ENCODE data around the gene IDH3B.

IDH3B gene

DNA sequence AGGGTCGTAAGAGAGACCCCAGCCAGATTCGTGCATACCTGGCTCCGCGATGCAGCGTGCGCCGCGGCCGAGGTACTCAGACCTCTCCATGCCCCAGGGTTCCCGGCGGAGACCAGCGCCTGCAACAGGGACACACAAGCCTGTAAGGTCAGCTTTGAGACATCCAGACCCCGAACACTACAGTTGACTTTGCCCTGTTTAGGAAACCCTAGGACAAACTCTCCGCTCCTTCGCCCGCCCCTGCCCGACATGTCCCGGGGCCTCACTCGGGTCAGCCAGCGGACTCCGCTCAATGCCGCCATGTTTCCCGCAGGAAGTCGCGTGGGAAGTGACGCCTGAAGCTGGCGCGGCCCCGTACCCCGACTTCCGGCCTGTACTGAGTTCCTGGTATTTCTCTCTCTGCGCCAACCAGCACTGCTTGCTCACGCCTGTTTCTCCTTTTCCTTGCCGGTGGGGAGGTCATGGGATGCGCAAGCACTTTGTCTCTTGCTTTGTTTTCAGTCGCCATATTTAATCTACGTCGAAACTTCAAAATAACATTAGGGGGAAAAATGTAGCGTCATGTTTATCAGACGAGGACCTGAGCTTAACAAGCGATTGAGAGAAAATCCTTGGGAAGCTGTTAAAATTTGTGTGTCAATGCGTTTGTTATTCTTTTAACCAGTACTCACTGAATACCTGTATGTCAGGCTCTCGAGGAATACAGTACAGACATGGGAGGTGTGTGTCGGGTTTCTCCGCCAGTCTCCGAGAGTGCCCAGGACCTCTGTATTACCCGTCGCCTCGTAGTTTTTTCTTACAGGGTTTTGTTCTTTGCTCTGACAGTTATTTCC lies at the start of gene IDH3B:
Gene IDH3B, minus strand, starts transcription at position 330 of the 833 bp plus-strand sequence. Its CDS starts 28 bp downstream, at position 302.
- DNase-seq (ENCODE audit: extremely low read depth, low read depth) = peak; percentile 76
- TF ChIP-seq, protein P1, sequence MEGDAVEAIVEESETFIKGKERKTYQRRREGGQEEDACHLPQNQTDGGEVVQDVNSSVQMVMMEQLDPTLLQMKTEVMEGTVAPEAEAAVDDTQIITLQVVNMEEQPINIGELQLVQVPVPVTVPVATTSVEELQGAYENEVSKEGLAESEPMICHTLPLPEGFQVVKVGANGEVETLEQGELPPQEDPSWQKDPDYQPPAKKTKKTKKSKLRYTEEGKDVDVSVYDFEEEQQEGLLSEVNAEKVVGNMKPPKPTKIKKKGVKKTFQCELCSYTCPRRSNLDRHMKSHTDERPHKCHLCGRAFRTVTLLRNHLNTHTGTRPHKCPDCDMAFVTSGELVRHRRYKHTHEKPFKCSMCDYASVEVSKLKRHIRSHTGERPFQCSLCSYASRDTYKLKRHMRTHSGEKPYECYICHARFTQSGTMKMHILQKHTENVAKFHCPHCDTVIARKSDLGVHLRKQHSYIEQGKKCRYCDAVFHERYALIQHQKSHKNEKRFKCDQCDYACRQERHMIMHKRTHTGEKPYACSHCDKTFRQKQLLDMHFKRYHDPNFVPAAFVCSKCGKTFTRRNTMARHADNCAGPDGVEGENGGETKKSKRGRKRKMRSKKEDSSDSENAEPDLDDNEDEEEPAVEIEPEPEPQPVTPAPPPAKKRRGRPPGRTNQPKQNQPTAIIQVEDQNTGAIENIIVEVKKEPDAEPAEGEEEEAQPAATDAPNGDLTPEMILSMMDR (IDR thresholded peaks at IDR 0.05; ENCODE audit: low read depth, low read length) = no peak

DNA sequence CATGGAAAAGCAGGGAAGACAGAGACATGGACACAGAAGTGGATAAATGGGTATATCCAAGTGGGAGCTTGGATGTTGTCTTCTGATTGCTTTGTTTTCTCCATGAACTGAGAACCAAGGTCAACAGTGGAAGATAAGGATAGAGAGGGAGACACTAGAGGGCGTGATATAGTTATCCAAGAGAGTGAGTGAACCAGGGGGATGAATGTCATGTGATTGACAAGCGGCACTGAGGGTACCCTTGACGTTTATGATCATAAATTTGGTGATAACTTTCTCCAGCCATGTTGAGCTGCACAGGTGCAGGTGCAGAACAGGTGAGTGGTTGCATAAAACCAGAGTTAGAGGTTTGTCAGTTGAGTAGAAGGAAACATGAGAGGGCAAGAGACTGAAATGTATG lies 49.3 kb upstream of the IDH3B start:
- no peak for DNase-seq (ENCODE audit: extremely low read depth, low read depth)
- TF ChIP-seq, protein P1 (IDR thresholded peaks at IDR 0.05; ENCODE audit: low read depth, low read length) = peak; percentile 18

DNA sequence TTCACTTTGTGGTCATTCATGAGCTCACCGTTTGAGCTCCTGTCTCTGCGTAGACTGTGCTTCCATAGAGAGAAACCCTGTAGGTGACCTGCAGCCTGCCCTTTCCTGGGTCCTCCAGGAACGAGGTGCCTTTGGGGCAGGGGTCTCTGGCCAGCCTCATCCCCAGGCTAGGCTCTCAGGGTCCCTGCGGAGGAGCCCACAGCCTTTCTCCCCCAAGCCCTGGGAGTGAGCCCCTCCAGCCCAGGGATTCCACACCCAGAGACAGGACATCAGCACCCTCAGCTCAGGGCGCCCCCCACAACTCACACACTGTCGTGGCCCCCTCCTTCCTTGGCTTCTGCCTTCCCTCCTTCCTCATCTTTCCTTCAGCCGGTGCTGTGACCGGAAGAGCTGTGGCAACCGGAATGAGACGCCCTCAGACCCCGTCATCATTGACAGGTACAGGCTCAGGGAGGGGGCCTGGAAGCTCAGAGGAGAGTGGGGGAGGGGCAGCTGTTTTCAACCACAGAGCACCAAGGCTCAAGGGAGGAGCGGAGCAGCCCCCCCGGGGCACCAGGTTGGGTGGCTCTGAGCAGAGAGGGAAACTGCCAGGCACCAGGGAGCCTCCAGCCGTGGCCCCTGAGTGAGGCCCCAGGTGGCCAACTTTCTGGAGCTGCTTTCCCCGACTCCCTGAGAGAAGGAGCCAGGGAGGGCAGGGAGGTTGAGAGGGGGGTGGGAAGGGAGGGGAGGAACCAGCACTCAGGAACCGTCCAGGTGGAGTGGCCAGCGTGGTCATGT lies 45.4 kb upstream of the IDH3B start:
- TF ChIP-seq, protein P1 (IDR thresholded peaks at IDR 0.05; ENCODE audit: low read depth, low read length) = no peak
- DNase-seq (ENCODE audit: extremely low read depth, low read depth) = no peak

DNA sequence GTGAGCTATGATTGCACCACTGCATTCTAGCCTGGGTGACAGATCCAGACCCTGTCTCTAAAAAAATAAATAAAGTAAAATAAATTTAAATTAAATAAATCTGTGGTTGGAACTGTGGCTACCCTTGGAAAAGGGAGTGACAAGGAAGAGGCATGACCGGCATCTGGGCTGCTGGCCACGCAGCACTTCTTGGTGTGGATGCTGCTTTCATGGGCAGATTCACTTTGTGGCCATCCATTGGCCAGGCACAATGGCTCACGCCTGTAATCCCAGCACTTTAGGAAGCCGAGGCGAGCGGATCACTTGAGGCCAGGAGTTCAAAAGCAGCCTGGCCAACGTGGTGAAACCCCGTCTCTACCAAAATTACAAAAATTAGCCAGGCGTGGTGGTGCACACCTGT lies 44.6 kb upstream of the IDH3B start:
- TF ChIP-seq, protein P1 (IDR thresholded peaks at IDR 0.05; ENCODE audit: low read depth, low read length) = no peak

DNA sequence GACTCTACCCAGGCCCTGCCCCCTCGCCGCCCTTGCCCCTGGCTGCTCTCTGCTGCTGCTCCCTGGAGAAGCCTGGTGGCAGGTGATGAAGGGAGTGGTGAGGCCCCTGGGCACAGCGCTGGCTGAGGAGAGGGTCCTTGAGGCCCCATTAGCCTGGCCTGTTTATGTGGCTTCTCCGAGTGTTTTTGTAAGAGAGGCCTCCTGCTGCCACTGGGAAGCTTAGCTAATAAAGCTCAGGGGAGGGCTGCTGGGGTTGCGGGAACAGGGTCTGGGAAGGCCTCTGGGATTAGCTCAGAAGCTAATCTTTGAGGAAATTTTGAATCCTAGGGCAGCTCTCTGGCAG lies 44.0 kb upstream of the IDH3B start:
- DNase-seq (ENCODE audit: extremely low read depth, low read depth) = no peak
- TF ChIP-seq, protein P1 (IDR thresholded peaks at IDR 0.05; ENCODE audit: low read depth, low read length) = no peak

More for the DNA sequence above, 44.6 kb upstream of the IDH3B start:
- DNase-seq (ENCODE audit: extremely low read depth, low read depth) = no peak

DNA sequence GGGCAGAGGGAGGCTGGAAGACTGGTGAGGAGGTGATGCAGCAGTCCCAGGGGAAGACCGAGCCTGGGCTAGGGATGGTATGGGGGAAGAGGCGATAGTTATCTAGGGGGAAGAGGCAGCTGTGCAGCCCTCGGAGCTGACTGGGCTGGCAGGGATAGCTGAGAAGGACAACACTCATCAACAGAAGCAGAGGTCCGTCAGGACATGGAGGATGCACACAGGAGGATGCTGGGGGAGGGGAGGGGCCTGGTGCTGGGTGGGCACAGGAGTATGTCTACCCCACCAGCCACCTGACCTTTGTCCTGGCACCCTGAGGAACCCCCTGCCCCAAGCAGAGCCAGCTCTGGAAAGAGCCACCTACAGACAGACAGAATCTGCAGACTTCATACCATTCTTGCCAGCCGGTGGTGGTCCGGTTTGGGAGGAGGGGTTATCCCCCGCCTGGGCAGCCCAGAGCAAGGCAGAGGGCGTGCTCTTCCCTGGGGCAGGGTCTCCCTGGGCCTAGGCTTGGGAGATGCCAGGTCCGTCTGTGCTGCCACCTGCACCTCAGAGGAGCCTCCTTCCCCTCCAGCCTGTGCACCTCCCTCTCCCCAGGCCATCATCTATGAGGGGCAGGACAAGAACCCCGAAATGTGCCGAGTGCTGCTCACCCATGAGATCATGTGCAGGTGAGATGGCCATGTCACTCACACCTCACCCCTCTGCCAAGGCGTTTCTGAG lies 43.5 kb upstream of the IDH3B start:
- no peak for DNase-seq (ENCODE audit: extremely low read depth, low read depth)
- TF ChIP-seq, protein P1 (IDR thresholded peaks at IDR 0.05; ENCODE audit: low read depth, low read length) = no peak
